HUDEP-2 (cell line): ENCODE measurements around the gene S100A1.
"Not testable (repeated sequence)": the region's sequence is repeated elsewhere in the genome, so short reads cannot be mapped to it uniquely, and the experiment has no call there.

ENCODE experiments used
- DNase-seq, 76 experiments: peaks; one replicate each; lab custom pipeline; 2025; ENCODE audit not compliant: unreplicated experiment in 76 of 76; lab: John Stamatoyannopoulos, UW

Gene S100A1

DNA sequence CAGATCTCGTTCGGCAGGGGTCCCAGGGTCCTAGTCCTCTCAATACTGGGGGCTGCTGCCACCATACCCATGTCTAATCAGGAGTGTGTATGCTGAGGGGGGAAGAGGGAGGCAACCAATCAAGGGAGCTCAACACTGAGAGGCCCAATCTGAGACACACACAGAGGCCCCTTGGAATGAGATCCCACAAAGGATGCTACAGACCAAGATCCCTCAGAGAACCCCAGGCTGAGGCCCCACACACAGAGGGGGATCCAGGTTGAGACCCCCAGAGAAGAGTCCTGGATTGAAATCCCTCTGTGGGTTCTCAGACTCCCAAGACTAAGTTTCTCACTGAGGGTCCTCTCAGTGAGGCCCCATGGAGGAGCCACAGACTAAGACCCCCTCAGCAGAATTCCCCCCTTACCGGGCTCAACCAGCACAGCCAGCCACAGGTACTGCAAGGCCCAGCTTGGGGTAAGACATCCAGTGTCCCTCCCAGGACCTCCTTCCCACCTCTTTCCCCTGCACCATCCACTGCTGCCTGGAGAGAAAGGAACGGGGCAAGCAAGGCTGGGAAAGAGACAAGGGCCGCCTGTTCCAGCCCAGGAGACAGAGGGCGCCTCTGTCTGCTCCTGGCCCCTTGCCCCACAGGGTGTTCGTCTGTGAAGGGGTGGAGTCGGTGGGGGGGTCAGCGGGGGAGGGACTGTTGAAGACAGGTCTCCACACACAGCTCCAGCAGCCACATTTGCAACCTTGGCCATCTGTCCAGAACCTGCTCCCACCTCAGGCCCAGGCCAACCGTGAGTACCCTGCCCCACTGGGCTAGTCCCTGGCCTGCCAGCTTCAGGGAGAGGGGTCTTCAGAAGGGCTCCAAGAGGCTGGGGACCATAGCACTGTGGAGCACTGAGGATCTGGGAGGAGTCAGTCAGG lies at the start of gene S100A1:
Gene S100A1 (plus strand): TSS at position 720 of the 912 bp plus-strand sequence. CDS start 2,088 bp downstream, outside the sequence.
- peak in 29 of 76 experiments; percentile 7 to 63 (median 27) for DNase-seq

DNA sequence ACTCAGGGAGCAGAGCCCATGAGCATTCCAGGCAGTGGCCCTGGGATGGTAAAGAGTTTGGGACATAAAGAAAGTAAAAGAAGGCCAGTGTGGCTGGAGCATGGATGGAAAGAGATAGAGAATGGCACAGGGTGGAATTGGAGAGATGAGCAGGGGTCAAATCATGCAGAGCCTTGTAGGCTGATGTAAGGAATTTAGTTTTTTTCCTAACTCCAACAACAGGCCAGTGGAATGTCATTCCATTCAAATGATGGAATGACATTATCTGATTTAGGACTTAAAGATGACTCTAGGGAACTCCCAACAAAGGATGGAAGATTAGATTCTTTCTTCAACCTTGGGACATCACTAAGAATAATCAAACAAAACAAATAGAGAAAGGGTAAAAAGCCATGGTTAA lies 49.7 kb upstream of the S100A1 start:
- no peak for DNase-seq

DNA sequence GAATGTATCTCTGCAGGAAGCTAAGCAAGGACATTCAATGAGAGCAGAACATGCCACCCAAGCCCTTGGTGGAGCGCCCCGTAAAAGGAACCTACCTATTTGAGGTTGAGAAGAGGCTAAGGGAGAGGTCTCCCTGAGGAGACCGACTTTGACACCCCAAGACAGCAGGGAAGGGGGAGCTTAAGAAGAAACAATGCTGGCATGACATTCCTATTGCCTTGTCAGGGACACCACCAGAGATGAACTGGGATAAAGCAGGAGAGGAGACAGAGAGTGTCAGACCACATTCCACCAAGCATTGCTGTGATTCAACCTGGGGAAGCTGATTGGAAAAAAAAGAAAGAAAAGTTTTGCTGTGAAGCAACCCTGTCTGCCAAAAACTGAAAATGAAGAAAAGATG lies 49.3 kb upstream of the S100A1 start:
- DNase-seq = no peak

DNA sequence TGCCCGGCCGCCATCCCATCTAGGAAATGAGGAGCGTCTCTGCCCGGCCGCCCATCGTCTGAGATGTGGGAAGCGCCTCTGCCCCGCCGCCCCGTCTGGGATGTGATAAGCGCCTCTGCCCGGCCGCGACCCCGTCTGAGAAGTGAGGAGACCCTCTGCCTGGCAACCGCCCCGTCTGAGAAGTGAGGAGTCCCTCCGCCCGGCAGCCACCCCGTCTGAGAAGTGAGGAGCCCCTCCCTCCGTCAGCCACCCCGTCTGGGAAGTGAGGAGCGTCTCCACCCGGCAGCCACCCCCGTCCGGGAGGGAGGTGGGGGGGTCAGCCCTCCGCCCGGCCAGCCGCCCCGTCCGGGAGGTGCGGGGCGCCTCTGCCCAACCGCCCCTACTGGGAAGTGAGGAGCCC lies 45.4 kb upstream of the S100A1 start:
- DNase-seq = not testable (repeated sequence)

DNA sequence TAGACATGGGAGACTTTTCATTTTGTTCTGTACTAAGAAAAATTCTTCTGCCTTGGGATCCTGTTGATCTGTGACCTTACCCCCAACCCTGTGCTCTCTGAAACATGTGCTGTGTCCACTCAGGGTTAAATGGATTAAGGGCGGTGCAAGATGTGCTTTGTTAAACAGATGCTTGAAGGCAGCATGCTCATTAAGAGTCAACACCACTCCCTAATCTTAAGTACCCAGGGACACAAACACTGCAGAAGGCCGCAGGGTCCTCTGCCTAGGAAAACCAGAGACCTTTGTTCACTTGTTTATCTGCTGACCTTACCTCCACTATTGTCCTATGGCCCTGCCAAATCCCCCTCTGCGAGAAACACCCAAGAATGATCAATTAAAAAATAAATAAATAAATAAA lies 44.7 kb upstream of the S100A1 start:
- DNase-seq = not testable (repeated sequence)

DNA sequence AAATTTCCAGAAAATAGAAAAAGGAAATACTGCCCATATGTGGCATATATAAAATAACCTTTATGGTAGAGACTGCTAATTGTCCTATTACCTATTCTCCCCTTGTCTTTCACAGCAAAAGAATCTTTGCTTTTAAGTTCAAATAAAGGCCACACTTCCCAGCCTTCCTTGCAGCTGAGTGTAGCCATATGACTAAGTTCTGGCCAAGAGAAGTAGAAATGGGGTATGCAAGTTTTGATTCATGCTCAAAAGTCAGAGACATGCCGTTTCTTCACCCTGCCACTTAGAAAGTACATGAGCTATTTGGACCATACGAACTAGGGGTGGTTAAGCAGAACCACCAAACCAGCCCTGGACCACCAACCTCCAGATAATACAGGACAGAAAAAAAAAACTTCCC lies 44.3 kb upstream of the S100A1 start:
- DNase-seq = no peak

DNA sequence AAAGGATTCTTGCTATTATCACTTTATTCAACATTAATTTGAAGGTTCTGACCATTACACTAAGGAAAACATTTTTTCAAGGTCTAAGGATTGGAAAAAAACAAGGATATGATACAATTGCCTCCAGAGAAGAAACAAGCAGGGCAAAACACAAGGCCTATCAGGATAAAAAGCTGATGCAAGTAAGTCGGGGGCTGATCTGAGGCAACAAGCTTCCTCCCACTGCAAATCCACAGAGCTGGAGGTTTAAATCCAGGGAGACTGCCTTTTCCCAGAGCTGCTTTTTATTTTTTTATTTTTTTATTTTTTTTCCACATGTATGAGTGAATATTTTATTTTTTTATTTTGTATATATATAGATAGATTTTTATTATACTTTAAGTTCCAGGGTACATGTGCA lies 43.2 kb upstream of the S100A1 start:
- no peak for DNase-seq

DNA sequence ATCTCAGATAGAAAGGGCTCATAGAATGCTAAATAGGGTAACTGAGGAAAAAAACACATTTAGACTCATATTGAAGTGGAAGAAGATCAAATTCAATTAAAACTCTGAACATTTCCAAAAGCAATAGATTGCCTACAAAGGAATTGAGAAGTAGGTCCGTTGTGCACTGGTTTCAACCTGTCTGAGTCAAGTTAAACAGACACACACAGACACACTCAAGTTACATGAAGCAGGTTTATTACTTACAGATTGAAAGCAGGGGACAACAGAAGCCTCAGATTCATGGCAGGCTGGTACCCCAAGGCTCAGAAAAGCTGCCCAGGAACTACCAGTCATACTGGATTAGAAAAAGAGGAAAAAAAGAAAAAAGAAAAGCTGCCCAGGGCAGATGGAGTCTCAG lies 41.9 kb upstream of the S100A1 start:
- DNase-seq = no peak

DNA sequence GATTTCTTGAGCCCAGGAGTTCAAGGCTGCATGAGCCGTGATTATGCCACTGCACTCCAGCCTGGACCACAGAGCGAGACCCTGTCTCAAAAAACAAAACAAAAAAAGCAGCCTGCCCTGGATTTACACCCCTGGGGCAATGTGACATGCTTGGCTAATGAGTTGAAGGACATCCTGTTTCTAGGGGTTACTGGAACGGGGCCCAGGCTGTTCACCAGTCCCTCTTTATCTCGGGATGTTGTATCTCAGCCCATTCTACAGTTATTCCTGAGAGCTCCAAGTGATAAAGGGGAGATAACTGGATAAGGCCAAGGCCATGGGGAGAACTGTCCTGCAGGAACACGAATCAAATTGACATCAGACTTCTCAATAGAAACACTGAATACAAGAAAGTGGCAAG lies 40.9 kb upstream of the S100A1 start:
- DNase-seq = peak in 2 of 76 experiments; percentile 3 to 13

DNA sequence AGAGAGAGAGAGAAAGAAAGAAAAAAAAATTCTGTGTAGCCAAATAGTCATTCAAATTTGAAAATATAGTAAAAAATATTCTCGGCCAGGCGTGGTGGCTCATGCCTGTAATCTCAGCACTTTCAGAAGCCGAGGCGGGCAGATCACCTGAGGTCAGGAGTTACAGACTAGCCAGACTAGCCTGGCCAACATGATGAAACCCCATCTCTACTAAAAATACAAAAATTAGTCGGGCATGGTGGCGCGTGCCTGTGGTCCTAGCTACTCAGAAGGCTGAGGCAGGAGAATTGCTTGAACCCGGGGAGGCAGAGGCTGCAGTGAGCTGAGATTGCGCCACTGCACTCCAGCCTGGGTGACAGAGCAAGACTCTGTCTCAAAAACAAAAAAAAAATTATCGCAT lies 40.2 kb upstream of the S100A1 start:
- DNase-seq = not testable (repeated sequence)

DNA sequence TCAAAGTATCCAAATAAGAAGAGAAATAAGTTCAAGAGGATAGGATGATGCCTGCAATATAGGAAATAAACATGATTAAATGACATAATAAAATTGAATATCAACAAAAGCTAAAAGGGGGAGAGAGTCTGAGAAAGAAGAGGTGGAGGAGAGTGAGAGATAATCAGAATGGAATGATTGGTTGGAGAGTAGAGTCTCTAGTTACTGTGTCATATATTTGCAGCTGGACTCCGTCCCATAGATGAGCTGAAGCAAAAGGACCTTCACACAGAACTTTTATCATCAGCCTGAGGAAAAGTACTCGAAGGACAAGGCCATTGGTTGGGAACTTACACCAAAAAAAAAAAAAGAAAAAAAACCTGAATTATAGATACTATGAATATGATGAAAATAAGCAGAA lies 39.8 kb upstream of the S100A1 start:
- DNase-seq = no peak

DNA sequence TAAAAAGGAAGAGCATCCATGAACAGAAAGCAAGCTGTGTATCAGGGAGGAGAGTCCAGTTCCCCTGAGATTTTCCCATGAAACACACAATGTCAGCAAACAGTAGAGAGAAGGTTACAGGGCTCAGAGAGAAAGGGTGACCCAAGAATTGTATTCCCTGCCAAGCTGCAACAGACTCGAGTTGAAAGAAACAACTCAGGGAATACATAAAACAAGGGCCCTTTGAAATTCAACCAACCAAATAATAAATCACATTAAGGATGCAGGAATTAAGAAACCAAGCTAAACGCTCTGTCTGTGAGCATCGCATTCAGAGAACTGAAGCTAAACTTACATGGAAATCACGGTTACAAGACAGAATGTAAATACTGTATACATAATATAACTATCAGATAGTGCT lies 35.5 kb upstream of the S100A1 start:
- DNase-seq = no peak

DNA sequence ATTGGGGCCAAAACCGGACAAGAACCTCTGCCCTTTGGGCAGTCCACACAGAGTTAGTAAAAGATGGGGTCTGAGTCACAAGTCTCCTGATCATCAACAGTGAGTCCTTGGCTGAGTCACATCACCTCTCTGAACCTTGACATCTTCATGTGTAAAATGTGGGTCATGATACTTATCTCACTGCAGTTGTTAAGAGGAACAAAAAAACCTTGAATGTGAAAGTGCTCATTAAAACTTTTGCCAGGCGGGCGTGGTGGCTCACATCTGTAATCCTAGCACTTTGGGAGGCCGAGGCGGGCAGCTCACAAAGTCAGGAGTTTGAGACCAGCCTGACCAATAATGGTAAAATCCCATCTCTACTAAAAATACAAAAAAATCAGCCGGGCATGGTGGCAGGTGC lies 31.0 kb upstream of the S100A1 start:
- DNase-seq = peak in 33 of 76 experiments; percentile 4 to 64 (median 25)

DNA sequence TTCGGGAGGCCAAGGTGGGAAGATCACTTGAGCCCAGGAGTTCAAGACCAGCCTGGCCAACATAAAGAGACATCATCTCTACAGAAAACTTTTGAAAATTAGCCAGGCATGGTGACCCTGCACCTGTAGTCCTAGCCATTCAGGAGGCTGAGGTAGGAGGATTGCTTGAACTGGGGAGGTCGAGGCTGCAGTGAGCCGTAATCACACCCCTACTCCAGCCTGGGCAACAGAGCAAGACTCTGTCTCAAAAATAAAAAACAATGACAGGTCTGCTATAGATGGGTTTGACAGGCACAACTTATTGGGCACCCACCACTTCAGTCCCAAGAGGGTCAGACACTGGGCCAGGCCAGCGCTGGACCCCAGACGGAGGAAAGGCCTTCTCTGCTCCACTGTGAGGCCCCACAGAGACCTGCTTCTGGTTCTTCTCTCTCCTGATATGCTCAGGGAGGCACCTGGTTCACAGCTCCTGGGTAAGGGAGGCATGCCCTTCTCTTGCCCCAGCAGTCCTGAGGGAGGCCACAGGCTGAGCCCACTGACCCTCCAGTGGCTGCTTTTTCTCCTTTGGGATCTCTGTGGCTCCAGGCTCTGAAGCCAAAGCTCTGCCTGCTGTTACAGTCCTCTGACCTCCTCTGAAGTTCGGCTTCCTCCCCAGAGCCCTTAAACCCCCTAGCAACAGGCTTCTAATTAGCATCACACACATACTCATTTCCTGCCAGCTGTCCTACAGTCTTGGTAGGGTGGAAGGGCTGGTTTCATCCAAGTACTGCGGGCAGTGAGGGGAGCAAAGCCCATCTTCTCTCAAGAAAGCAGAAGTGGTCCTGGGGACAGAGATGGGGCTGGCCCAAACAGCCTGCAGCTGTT lies 29.7 kb upstream of the S100A1 start:
- no peak for DNase-seq

DNA sequence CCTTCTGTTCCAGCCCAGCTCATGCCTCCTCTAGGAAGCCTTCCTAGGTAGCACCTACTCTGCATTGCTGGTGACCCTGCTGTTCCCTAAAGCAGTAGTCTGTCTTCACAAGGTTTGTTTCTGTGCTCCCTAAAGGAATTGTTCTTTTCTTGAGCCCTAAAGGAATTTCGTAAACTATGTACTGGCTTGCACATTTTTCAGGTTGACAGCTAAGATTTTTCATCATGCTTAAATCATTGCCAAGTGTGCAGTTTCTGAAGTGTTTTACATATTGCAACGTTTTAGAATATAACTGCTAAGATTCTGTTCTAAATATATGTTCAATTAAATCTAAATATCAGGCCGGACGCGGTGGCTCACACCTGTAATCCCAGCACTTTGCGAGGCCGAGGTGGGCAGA lies 28.4 kb upstream of the S100A1 start:
- no peak for DNase-seq

DNA sequence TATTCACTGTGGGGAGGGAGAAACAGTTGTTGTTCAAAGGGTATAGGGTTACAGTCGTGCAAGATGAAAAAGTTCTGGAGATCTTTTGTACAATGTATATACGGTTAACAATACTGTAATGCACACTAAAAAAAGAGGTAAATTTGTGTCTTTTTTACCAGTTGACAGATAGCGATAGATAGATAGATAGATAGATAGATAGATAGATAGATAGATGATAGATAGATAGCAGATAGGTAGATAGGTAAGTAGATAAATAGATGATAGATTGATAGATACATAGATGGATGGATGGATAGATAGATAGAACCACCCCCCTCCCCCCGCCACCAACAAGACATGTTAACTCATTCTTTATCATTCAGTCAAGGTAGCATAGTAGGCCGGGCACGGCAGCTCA lies 25.5 kb upstream of the S100A1 start:
- no peak for DNase-seq

DNA sequence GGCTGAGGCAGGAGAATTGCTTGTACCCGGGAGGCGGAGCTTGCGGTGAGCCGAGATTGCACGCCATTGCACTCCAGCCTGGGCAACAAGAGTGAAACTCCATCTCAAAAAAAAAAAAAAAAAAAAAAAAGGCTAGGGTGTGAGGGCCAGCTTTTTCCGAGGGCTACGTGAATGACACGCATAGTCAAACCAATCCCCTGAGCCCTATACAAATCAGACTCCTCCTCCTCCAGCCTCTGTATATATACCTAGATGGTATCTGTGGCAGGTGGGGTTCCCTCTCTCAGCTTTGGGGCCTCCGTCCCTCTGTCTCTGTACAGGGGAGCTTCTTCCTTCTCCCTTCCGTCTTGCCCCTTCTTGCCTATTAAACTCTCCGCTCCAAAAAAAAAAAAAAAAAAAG lies 22.0 kb upstream of the S100A1 start:
- no peak for DNase-seq

DNA sequence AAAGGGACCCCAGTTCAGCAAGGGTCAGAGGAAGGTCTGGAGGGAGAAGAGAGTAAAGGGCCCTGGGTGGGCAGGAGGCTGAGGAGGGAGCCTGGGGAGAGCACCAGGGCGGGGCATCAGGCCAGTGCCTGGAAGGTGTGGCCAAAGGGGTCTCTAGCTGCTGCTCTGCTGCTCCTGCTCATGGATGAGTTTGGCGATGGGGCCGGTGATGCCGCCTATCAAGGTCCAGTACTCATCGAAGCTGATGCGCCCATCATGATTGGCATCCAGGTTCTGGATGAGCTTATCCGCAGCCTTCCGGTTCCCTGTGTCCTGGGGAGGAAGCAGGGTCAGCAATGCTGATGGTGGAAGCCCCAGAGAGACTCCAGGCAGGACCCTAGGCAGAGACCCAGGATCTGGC lies 20.9 kb upstream of the S100A1 start:
- DNase-seq = no peak

DNA sequence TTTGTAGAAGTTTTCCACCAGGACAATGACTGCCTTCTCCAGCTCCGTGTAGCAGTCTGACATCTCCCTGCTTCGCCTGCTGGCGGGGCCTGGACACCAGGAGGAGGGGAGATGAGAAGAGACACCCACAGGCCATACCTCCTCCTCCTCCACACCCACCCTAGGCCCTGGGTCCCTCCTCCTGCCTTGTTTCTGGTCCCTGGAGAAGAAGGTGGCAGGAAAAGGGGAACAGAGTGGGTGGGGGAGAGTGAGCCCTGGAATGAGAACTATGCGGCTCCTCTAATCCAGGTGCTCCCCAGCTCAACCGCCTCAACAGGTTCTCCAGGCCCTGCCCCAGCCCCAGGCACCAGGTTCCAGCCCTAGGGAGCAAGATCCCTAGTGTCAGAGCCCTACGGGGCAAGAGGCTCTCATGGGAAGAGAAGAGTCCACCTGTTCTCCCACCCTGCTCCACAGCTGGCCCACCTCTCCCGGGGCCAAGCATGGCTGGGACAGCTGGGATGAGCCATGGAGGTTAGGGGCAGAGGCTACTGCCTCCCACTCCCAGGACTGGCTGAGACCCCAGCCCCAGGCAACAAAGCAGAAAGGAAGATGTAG lies 20.0 kb upstream of the S100A1 start:
- DNase-seq = no peak

DNA sequence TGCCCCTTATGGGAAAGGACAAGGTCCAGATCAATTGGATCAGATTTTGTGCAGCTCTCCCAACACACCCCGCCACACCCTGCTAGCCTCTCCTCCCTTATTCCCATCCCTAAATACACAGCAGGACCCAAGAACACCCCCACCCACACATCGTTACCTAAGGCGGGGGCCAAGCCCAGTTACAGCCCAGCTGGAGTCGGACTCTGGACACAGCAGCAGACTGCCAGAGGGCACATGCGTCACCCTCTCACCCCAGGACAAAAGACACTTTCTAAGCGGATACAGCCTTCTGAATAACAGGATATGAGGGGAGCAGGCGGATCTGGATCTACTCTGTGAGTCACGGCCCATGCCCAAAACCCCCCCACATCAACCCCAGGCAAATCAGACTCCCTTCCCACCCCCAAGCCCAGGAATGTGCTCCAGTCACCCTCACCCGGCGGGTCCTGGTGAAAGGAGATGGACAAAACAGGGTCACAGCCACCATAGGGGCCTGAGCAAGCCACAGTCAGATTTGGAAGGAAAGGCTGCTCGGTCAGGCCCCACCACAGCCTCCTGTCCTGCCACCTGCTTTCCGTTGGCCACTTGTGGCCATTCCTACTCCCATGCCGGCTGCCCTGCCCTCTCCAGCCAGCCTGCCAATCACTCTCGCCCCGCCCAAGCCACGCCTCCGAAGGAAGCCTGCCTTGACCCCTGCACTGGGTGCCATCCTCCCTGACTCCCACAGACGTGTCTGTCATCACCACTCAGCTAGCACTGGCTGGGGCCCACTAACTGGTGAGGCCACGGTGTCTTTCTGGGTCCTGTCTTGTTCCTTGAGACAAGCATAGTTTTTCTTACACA lies 19.3 kb upstream of the S100A1 start:
- DNase-seq = peak in 26 of 76 experiments; percentile 14 to 58 (median 30)
